ENCODE results near the gene DNAH5. TPM values are rescaled to one million over a fixed set of nuclear protein-coding genes. Genes with fewer than 3 reads are reported as not detected.

The DNAH5 gene
- polyA plus RNA-seq, 1 donor (not counting 4 experiments of a cell fraction or from before 2014, with no cell fraction given) = 0.73 TPM

DNA sequence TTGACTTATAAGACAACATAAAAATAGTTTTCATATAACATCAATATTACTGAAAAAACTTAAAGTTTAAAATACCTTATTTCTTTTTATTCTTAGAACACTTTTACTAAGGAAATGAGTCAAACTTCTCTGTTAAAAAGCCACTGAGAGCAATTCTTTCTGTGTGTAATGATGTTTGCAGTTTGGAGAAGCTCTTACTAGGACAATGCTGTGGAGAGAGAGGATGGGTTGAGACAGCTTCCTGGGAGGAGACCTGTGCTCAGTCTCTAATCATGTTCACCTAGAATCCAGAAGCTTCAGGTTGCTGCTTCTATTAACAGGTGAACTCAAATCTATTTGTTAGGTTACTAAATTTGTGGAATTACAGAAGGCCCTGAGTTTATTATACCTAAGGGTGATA, 198.5 kb downstream of the DNAH5 start:
- dilution Hi-C loops (cut with MboI; ENCODE audit: extremely low pct_ligation_motif_present, low sequenced_read_pairs) = no loop called here

DNA sequence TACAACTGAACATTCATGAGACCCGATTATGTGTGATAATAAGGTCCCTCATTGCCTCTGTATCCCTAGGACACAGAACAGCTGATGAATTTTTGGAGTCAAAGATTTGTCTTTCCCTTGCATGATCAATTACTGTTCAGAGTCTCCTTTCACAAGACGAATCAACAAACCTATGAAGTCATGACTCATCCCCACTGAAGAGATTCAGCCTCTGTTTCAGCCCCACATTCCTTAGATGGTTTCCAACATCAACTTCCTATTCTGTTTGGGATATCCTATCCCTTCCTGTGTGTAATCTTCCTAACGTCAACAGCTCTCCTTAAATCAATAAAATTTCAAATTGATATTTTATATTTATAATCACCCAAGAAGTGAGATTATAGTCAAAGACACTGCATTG, 199.0 kb downstream of the DNAH5 start:
- Histone ChIP-seq H3K9me1 (ENCODE audit: control insufficient read depth, extremely low read depth, insufficient read depth, low read length) (no peaks in the 10 kb centered on the region), H3K36me3 (ENCODE audit: control insufficient read depth in 2 of 2, extremely low read depth in 1 of 2, insufficient read depth in 2 of 2, low read length in 2 of 2) (no peaks in the 10 kb centered on the region), H4K20me1 (ENCODE audit: control insufficient read depth, extremely low read depth, insufficient read depth, low read length) (no peaks in the 10 kb centered on the region), H3K27me3 (ENCODE audit: control insufficient read depth, extremely low read depth, insufficient read depth, low read length) (no peaks in the 10 kb centered on the region), H3K4me3 (ENCODE audit: control insufficient read depth in 2 of 3, extremely low read depth in 1 of 3, insufficient read depth in 2 of 3, low read depth in 1 of 3, low read length in 3 of 3) (no peak overlapping the region), H3K4me1 (ENCODE audit: control insufficient read depth, extremely low read depth, insufficient read depth, low read length) (peaks cover 5% of the 10 kb centered on the region), H3K9me3 (ENCODE audit: control insufficient read depth, low read depth, low read length) (no peaks in the 10 kb centered on the region), H3K79me2 (ENCODE audit: control insufficient read depth, insufficient read depth, low read length) (no peaks in the 10 kb centered on the region), H3K4me2 (ENCODE audit: control insufficient read depth, extremely low read depth, insufficient read depth, low read depth, low read length) (no peak overlapping the region), H2AFZ (ENCODE audit: control insufficient read depth, low read length) (no peak overlapping the region), H3K9ac (ENCODE audit: control insufficient read depth, extremely low read depth, insufficient read depth, low read length) (no peak overlapping the region), H3K27ac (ENCODE audit: control insufficient read depth, insufficient read depth, low read length) (no peak overlapping the region)
- FAIRE-seq (peak; percentile 92), DNase-seq (ENCODE audit: low read depth, low spot score) (peak; percentile 25)
- TF ChIP-seq CTCF (optimal IDR thresholded peaks at IDR 0.05 in 1 of 3, IDR thresholded peaks at IDR 0.05 in 1 of 3, conservative IDR thresholded peaks at IDR 0.05 in 1 of 3; ENCODE audit: extremely low read depth in 1 of 3, insufficient read depth in 2 of 3, low read length in 3 of 3) (no peak), EZH2 (IDR thresholded peaks at IDR 0.05; ENCODE audit: low read length) (no peak)
- dilution Hi-C loops (cut with MboI; ENCODE audit: extremely low pct_ligation_motif_present, low sequenced_read_pairs) = no loop called here

More for the DNA sequence above, 198.5 kb downstream of the DNAH5 start:
- H3K27me3 ChIP-seq (ENCODE audit: control insufficient read depth, extremely low read depth, insufficient read depth, low read length) = no peaks in the 10 kb centered on the region
- H3K4me2 ChIP-seq (ENCODE audit: control insufficient read depth, extremely low read depth, insufficient read depth, low read depth, low read length) = no peak overlapping the region
- no peak for DNase-seq (ENCODE audit: low read depth, low spot score)
- peak overlapping the region; percentile 25 for H2AFZ ChIP-seq (ENCODE audit: control insufficient read depth, low read length)
- H3K9me3 ChIP-seq (ENCODE audit: control insufficient read depth, low read depth, low read length) = no peaks in the 10 kb centered on the region
- peaks cover 5% of the 10 kb centered on the region for H3K4me1 ChIP-seq (ENCODE audit: control insufficient read depth, extremely low read depth, insufficient read depth, low read length)
- no peaks in the 10 kb centered on the region for H3K36me3 ChIP-seq (ENCODE audit: control insufficient read depth in 2 of 2, extremely low read depth in 1 of 2, insufficient read depth in 2 of 2, low read length in 2 of 2)
- no peak for TF ChIP-seq CTCF (optimal IDR thresholded peaks at IDR 0.05 in 1 of 3, IDR thresholded peaks at IDR 0.05 in 1 of 3, conservative IDR thresholded peaks at IDR 0.05 in 1 of 3; ENCODE audit: extremely low read depth in 1 of 3, insufficient read depth in 2 of 3, low read length in 3 of 3)
- no peak for TF ChIP-seq EZH2 (IDR thresholded peaks at IDR 0.05; ENCODE audit: low read length)
- no peak for FAIRE-seq
- H3K27ac ChIP-seq (ENCODE audit: control insufficient read depth, insufficient read depth, low read length) = no peak overlapping the region
- no peaks in the 10 kb centered on the region for H4K20me1 ChIP-seq (ENCODE audit: control insufficient read depth, extremely low read depth, insufficient read depth, low read length)
- H3K4me3 ChIP-seq (ENCODE audit: control insufficient read depth in 2 of 3, extremely low read depth in 1 of 3, insufficient read depth in 2 of 3, low read depth in 1 of 3, low read length in 3 of 3) = no peak overlapping the region
- H3K9me1 ChIP-seq (ENCODE audit: control insufficient read depth, extremely low read depth, insufficient read depth, low read length) = no peaks in the 10 kb centered on the region
- H3K79me2 ChIP-seq (ENCODE audit: control insufficient read depth, insufficient read depth, low read length) = no peaks in the 10 kb centered on the region
- H3K9ac ChIP-seq (ENCODE audit: control insufficient read depth, extremely low read depth, insufficient read depth, low read length) = no peak overlapping the region
